Measurements from ENCODE around the gene RTF1. TPM values are rescaled to one million over a fixed set of nuclear protein-coding genes. Genes with fewer than 3 reads are reported as not detected.

Gene RTF1
- total and polyA plus RNA-seq, 2 donors (not counting 3 experiments of a cell fraction or from before 2014, with no cell fraction given), result 19.2 to 40.6 TPM

DNA sequence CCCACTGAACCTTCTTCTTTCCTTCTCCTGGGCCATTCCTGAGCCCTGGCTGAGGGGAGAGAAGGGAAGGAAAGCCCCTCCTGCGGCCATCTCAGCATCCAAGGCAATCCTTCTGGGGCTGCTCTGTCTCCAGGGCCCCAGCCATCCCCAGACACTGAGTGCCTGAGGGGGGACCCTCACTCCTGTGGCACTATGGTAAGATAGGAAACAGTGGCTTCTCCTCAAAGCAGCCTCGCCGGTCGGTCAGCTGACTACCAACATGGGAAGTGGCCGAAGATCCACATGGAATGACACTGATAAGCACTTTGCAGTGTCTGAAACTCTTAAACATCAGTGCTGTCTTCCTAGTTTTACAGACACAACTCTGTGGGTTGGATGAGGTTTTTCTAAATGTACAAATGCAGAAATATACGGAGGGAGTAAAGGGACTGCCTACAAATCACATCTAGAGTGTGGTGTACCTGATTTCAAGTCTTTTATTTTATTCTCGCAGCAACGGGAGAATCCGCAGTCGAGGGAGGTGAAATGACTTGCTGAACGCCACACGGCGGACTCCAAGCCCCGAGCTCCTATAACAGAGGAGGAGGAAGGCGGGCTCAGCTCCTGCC lies 75.8 kb downstream of the RTF1 start:
- H3K4me2 ChIP-seq (ENCODE audit: insufficient read depth, low read length), result peak overlapping the region; percentile 69
- peak overlapping the region; percentile 93 for H2AFZ ChIP-seq (ENCODE audit: low read depth, low read length)
- no peak overlapping the region for H3K27ac ChIP-seq (ENCODE audit: insufficient read depth, low read depth, low read length)
- peaks cover 19 to 30% of the 10 kb centered on the region in 2 experiments for H3K27me3 ChIP-seq (ENCODE audit: control insufficient read depth in 2 of 2, insufficient read depth in 2 of 2, low read length in 2 of 2)
- H3K36me3 ChIP-seq (ENCODE audit: control insufficient read depth in 2 of 2, extremely low read depth in 1 of 2, insufficient read depth in 2 of 2, low read length in 2 of 2), result no peaks in the 10 kb centered on the region
- peak overlapping the region; percentile 13 to 51 (median 49) for H3K4me3 ChIP-seq (replicated peaks in 1 of 3; ENCODE audit: insufficient read depth in 1 of 3, low read depth in 1 of 3, low read length in 3 of 3)
- TF ChIP-seq, protein P1, sequence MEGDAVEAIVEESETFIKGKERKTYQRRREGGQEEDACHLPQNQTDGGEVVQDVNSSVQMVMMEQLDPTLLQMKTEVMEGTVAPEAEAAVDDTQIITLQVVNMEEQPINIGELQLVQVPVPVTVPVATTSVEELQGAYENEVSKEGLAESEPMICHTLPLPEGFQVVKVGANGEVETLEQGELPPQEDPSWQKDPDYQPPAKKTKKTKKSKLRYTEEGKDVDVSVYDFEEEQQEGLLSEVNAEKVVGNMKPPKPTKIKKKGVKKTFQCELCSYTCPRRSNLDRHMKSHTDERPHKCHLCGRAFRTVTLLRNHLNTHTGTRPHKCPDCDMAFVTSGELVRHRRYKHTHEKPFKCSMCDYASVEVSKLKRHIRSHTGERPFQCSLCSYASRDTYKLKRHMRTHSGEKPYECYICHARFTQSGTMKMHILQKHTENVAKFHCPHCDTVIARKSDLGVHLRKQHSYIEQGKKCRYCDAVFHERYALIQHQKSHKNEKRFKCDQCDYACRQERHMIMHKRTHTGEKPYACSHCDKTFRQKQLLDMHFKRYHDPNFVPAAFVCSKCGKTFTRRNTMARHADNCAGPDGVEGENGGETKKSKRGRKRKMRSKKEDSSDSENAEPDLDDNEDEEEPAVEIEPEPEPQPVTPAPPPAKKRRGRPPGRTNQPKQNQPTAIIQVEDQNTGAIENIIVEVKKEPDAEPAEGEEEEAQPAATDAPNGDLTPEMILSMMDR (IDR thresholded peaks at IDR 0.05; ENCODE audit: extremely low read depth in 1 of 2, insufficient read depth in 1 of 2, low read depth in 1 of 2, low read length in 2 of 2), result no peak
- H3K9ac ChIP-seq (replicated peaks; ENCODE audit: extremely low read depth, insufficient read depth, low read length), result no peak overlapping the region
- no peaks in the 10 kb centered on the region for H3K9me3 ChIP-seq (replicated peaks; ENCODE audit: control insufficient read depth, insufficient read depth, low read length)
- no TSS peak for BruUV-seq (replicated peaks)
- FAIRE-seq (no peak), DNase-seq (ENCODE audit: low read depth, low spot score) (no peak)
- no peaks in the 10 kb centered on the region for H3K79me2 ChIP-seq (ENCODE audit: control insufficient read depth, insufficient read depth, low read length)
- H3K4me1 ChIP-seq (ENCODE audit: control insufficient read depth, extremely low read depth, insufficient read depth, low read length), result peaks cover 32% of the 10 kb centered on the region
- H4K20me1 ChIP-seq (replicated peaks; ENCODE audit: control insufficient read depth, extremely low read depth, insufficient read depth, low read length), result no peaks in the 10 kb centered on the region
- dilution Hi-C loops (cut with MboI; ENCODE audit: extremely low pct_ligation_motif_present, low sequenced_read_pairs) (no loop called here), intact Hi-C loops (cut with micrococcal nuclease) (no loop called here)
- H3K9me1 ChIP-seq (replicated peaks; ENCODE audit: control insufficient read depth, extremely low read depth, insufficient read depth, low read length), result no peaks in the 10 kb centered on the region
- ChIA-PET CTCF (interaction anchor here (0.6 to 3.1 kb wide), 6 partner anchors 9 to 784 kb away, joined by 3 to 16 read pairs (median 4); partner anchors contain the start of gene RPAP1), POLR2A (no interaction called here)

DNA sequence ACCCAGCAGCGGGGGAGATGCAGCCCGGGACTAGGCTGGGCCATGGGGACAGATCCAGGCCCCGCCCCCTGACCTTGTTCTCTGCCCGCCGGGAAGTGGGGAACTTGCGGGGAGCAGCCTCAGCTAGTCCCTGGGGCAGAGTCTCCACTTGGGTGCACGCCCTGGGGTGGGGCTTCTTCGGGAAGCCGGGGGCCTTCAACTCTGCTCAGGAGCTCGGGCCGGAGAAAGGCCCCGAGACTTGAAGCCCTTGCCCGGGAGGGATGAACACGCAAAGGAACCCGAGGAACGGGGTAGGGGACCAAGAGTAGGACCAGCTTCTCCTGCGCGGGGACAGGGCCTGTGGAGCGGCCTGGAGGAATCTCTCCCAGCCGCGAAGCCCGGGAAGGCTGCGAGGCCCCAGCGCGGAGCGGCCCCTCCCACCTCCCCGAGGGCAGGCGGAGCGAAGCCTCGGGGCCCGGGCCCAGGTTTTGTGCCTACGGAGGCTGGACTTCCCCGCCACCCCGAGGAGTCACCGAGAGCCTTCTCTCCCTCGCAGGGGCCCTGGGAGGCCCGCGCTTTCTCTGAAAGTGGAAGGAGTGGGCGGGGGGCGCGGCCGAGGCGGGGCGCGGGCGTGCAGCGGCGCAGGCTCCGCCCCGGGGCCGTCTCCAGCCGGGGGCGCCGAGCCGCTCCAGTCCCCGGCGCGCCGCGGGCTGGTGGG lies 76.5 kb downstream of the RTF1 start, which contains the start of gene ITPKA:
Gene ITPKA (plus strand): TSS at position 670 of the 697 bp plus-strand sequence. CDS start 54 bp downstream, outside the sequence.
- peak within 1 kb of the TSS; percentile 13 for H3K9ac ChIP-seq (replicated peaks; ENCODE audit: extremely low read depth, insufficient read depth, low read length)
- no TSS peak for BruUV-seq (replicated peaks)
- ChIA-PET CTCF (interaction anchor here (0.6 to 3.1 kb wide), 6 partner anchors 8 to 785 kb away, joined by 3 to 16 read pairs (median 4); partner anchors contain the start of gene RPAP1), POLR2A (interaction anchor here (0.6 kb wide), 1 partner anchor 11 kb away, joined by 3 read pairs; no protein-coding TSS in a partner anchor)
- H4K20me1 ChIP-seq (replicated peaks; ENCODE audit: control insufficient read depth, extremely low read depth, insufficient read depth, low read length), result no peaks in the 10 kb centered on the region
- peaks cover 19 to 30% of the 10 kb centered on the region in 2 experiments for H3K27me3 ChIP-seq (ENCODE audit: control insufficient read depth in 2 of 2, insufficient read depth in 2 of 2, low read length in 2 of 2)
- no peaks in the 10 kb centered on the region for H3K79me2 ChIP-seq (ENCODE audit: control insufficient read depth, insufficient read depth, low read length)
- intact Hi-C loops (cut with micrococcal nuclease) (no loop called here), dilution Hi-C loops (cut with MboI; ENCODE audit: extremely low pct_ligation_motif_present, low sequenced_read_pairs) (no loop called here)
- H3K9me3 ChIP-seq (replicated peaks; ENCODE audit: control insufficient read depth, insufficient read depth, low read length), result no peaks in the 10 kb centered on the region
- peak within 1 kb of the TSS; percentile 13 to 51 (median 49) for H3K4me3 ChIP-seq (replicated peaks in 1 of 3; ENCODE audit: insufficient read depth in 1 of 3, low read depth in 1 of 3, low read length in 3 of 3)
- DNase-seq (ENCODE audit: low read depth, low spot score) (peak; percentile 54), FAIRE-seq (peak; percentile 79)
- H3K27ac ChIP-seq (ENCODE audit: insufficient read depth, low read depth, low read length), result no peak within 1 kb of the TSS
- peak within 1 kb of the TSS; percentile 69 for H3K4me2 ChIP-seq (ENCODE audit: insufficient read depth, low read length)
- H3K36me3 ChIP-seq (ENCODE audit: control insufficient read depth in 2 of 2, extremely low read depth in 1 of 2, insufficient read depth in 2 of 2, low read length in 2 of 2), result no peaks in the 10 kb centered on the region
- H2AFZ ChIP-seq (ENCODE audit: low read depth, low read length), result peak within 1 kb of the TSS; percentile 93
- peaks cover 30% of the 10 kb centered on the region for H3K4me1 ChIP-seq (ENCODE audit: control insufficient read depth, extremely low read depth, insufficient read depth, low read length)
- TF ChIP-seq EZH2 (IDR thresholded peaks at IDR 0.05; ENCODE audit: borderline replicate concordance, low read depth, low read length, severe bottlenecking), result no peak
- no peak for TF ChIP-seq JUN (IDR thresholded peaks at IDR 0.05; ENCODE audit: borderline replicate concordance, insufficient read depth, insufficient read length, low read depth)
- TF ChIP-seq, protein P1 (IDR thresholded peaks at IDR 0.05; ENCODE audit: extremely low read depth in 1 of 2, insufficient read depth in 1 of 2, low read depth in 1 of 2, low read length in 2 of 2), result no peak
- peak; percentile 19 for TF ChIP-seq POLR2AphosphoS5 (IDR thresholded peaks at IDR 0.05; ENCODE audit: insufficient read depth, low read depth, low read length)
- no peak for TF ChIP-seq MYC (IDR thresholded peaks at IDR 0.05; ENCODE audit: low read depth, low read length)
- TF ChIP-seq POLR2A (IDR thresholded peaks at IDR 0.05; ENCODE audit: low read depth, low read length), result no peak
- no peaks in the 10 kb centered on the region for H3K9me1 ChIP-seq (replicated peaks; ENCODE audit: control insufficient read depth, extremely low read depth, insufficient read depth, low read length)

All from endothelial cell of umbilical vein (primary cell).